ENCODE results near the gene PHLDB2.

PHLDB2 gene

DNA sequence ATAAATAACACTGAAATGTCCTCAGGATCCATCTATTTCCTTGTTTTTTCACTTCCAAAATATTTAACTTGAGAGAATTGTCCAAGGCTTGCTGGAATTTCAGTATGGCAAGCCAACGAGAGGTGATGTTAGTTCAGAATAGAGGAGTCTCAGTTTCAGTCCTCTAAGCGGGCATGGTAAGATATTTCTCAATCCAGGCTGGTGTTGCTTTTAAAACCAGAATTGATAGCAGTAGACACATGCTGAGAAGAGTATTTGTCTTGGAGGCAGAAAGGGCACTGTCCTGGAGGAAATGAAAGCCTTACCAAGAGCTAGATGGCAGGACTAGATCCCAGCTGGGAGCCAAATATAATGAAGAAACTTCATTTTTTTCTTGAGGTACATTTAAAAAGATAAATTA lies 23.1 kb downstream of the PHLDB2 start:
- H3K27me3 ChIP-seq (ENCODE audit: control insufficient read depth, insufficient read depth, low read length), result no peaks in the 10 kb centered on the region
- no peak overlapping the region for H3K9ac ChIP-seq (ENCODE audit: low read length)
- peaks cover 5% of the 10 kb centered on the region; the same call in 1 of the 2 replicates for H3K9me3 ChIP-seq (ENCODE audit: control insufficient read depth, insufficient read depth, low read depth, low read length)
- H3K4me1 ChIP-seq (ENCODE audit: control insufficient read depth, insufficient read depth, low read length), result peaks cover 5% of the 10 kb centered on the region; the same call in 1 of the 2 replicates
- H3K27ac ChIP-seq (ENCODE audit: low read depth, low read length), result no peak overlapping the region
- no peak overlapping the region for H3K4me3 ChIP-seq (ENCODE audit: low read depth, low read length)
- H3K36me3 ChIP-seq (ENCODE audit: control insufficient read depth, insufficient read depth, low read length), result peaks cover 11% of the 10 kb centered on the region

DNA sequence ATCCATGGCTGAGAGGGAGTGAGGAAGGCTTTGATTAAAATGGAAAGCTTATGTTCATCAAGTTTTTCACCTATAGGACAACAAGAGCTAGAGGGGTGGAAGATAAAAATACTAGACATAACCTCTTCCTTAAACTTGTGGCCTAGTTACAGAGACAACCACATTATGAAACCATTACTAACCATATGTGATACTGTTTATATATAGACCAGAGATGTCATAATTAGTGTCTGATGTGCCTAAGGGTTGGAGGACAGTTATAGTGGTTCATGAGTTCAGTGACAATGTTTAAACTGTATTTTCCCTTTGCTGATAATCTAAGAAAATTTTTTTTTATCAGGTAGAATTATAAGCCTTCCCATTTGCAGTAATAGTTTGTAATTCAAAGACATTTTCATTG lies 23.7 kb downstream of the PHLDB2 start:
- Histone ChIP-seq H3K27ac (ENCODE audit: low read depth, low read length) (no peak overlapping the region), H3K27me3 (ENCODE audit: control insufficient read depth, insufficient read depth, low read length) (no peaks in the 10 kb centered on the region), H3K9ac (ENCODE audit: low read length) (no peak overlapping the region), H3K9me3 (ENCODE audit: control insufficient read depth, insufficient read depth, low read depth, low read length) (peaks cover 5% of the 10 kb centered on the region; the same call in 1 of the 2 replicates), H3K36me3 (ENCODE audit: control insufficient read depth, insufficient read depth, low read length) (peaks cover 11% of the 10 kb centered on the region), H3K4me3 (ENCODE audit: low read depth, low read length) (no peak overlapping the region), H3K4me1 (ENCODE audit: control insufficient read depth, insufficient read depth, low read length) (peaks cover 5% of the 10 kb centered on the region; the same call in 1 of the 2 replicates)

DNA sequence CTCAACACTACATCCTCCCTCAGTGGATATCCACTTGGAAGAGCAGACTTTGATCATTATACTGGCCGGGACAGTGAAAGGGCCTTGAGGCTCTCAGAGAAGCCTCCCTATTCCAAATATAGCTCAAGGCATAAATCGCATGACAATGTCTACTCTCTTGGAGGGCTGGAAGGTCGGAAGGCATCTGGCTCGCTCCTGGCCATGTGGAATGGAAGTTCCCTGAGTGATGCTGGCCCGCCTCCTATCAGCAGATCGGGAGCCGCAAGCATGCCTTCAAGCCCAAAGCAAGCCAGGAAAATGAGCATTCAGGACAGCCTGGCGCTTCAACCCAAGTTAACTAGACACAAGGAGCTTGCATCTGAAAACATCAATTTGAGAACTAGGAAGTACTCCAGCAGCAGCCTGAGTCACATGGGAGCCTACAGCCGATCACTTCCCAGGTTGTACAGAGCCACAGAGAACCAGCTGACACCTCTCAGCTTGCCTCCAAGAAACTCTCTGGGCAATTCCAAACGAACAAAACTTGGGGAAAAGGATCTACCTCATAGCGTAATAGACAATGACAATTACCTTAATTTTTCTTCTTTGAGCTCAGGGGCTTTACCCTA lies 25.4 kb downstream of the PHLDB2 start:
- H3K27me3 ChIP-seq (ENCODE audit: control insufficient read depth, insufficient read depth, low read length), result no peaks in the 10 kb centered on the region
- H3K4me3 ChIP-seq (ENCODE audit: low read depth, low read length), result no peak overlapping the region
- no peak overlapping the region for H3K9ac ChIP-seq (ENCODE audit: low read length)
- H3K4me1 ChIP-seq (ENCODE audit: control insufficient read depth, insufficient read depth, low read length), result peaks cover 5% of the 10 kb centered on the region; the same call in 1 of the 2 replicates
- peaks cover 5% of the 10 kb centered on the region; the same call in 1 of the 2 replicates for H3K9me3 ChIP-seq (ENCODE audit: control insufficient read depth, insufficient read depth, low read depth, low read length)
- H3K36me3 ChIP-seq (ENCODE audit: control insufficient read depth, insufficient read depth, low read length), result peaks cover 11% of the 10 kb centered on the region
- no peak overlapping the region for H3K27ac ChIP-seq (ENCODE audit: low read depth, low read length)

DNA sequence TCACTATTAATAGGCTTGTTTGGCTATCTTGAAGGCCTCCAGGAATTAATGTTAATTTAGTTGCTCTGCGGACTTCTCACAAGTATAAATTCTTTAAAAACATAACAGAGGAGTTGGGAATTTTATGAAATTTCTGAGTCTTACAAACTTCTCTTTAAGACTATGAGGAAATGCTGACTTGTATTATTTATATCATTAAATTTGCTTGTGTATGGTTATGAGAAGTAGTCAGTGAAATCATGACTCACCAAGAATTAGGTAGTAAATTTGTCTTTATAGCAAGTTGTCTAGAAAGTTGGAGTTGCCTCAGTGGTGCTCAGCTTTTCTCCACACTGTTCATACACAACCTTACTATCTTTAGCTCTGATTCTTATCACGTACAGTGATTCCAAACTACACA lies 26.5 kb downstream of the PHLDB2 start:
- Histone ChIP-seq H3K4me1 (ENCODE audit: control insufficient read depth, insufficient read depth, low read length) (peaks cover 5% of the 10 kb centered on the region; the same call in 1 of the 2 replicates), H3K4me3 (ENCODE audit: low read depth, low read length) (no peak overlapping the region), H3K9ac (ENCODE audit: low read length) (no peak overlapping the region), H3K27me3 (ENCODE audit: control insufficient read depth, insufficient read depth, low read length) (no peaks in the 10 kb centered on the region), H3K36me3 (ENCODE audit: control insufficient read depth, insufficient read depth, low read length) (peaks cover 11% of the 10 kb centered on the region), H3K27ac (ENCODE audit: low read depth, low read length) (no peak overlapping the region), H3K9me3 (ENCODE audit: control insufficient read depth, insufficient read depth, low read depth, low read length) (peaks cover 5% of the 10 kb centered on the region; the same call in 1 of the 2 replicates)

DNA sequence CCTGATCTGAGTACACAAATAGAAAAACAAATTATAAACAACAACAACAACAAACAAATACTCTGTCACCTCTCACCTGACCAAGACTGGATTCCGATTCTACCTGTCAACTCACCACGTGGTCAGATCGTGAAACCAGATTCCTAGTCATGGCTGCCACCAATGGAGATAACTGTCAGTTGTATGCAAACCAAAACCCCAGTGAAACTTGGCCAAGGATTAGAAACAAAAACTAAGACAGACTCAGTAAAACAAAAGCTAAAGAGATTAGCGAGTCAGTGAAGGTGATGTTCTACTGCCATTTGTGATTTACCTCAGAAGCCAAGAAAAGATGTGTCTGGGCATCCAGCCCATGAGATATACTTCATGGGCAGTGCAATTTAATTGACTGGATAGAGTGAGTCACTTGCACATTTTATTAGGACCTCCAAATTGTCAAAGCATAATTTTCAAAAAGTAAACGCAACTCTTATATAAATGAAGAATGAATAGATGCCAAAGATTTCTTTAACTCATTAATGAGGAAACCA lies 31.1 kb downstream of the PHLDB2 start:
- H3K4me3 ChIP-seq (ENCODE audit: low read depth, low read length), result no peak overlapping the region
- no peaks in the 10 kb centered on the region for H3K27me3 ChIP-seq (ENCODE audit: control insufficient read depth, insufficient read depth, low read length)
- no peaks in the 10 kb centered on the region; the same call in 1 of the 2 replicates for H3K4me1 ChIP-seq (ENCODE audit: control insufficient read depth, insufficient read depth, low read length)
- H3K27ac ChIP-seq (ENCODE audit: low read depth, low read length), result no peak overlapping the region
- peaks cover 3% of the 10 kb centered on the region for H3K36me3 ChIP-seq (ENCODE audit: control insufficient read depth, insufficient read depth, low read length)
- no peaks in the 10 kb centered on the region for H3K9me3 ChIP-seq (ENCODE audit: control insufficient read depth, insufficient read depth, low read depth, low read length)
- no peak overlapping the region for H3K9ac ChIP-seq (ENCODE audit: low read length)

DNA sequence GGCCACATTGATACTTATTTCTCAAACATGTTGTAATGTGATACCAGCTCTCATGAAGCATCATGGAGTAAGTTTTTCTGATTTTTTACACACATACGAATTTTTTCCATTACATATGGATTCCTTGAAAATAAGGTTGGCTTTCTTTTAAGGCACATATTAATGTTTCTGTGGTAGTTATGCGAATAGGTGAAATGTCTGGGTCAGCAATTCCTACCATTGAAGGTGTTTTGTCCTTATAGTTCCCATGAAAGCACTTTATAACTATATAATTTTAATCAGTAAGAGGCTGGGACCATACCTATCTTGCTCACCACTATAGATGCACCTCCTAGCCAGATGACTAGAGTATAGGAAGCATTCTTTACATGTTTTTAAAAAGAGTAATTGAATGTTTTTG lies 33.0 kb downstream of the PHLDB2 start:
- no peak overlapping the region for H3K27ac ChIP-seq (ENCODE audit: low read depth, low read length)
- H3K4me3 ChIP-seq (ENCODE audit: low read depth, low read length), result no peak overlapping the region
- H3K9me3 ChIP-seq (ENCODE audit: control insufficient read depth, insufficient read depth, low read depth, low read length), result no peaks in the 10 kb centered on the region
- no peaks in the 10 kb centered on the region for H3K4me1 ChIP-seq (ENCODE audit: control insufficient read depth, insufficient read depth, low read length)
- no peak overlapping the region for H3K9ac ChIP-seq (ENCODE audit: low read length)
- H3K27me3 ChIP-seq (ENCODE audit: control insufficient read depth, insufficient read depth, low read length), result no peaks in the 10 kb centered on the region
- no peaks in the 10 kb centered on the region; the same call in 1 of the 2 replicates for H3K36me3 ChIP-seq (ENCODE audit: control insufficient read depth, insufficient read depth, low read length)

DNA sequence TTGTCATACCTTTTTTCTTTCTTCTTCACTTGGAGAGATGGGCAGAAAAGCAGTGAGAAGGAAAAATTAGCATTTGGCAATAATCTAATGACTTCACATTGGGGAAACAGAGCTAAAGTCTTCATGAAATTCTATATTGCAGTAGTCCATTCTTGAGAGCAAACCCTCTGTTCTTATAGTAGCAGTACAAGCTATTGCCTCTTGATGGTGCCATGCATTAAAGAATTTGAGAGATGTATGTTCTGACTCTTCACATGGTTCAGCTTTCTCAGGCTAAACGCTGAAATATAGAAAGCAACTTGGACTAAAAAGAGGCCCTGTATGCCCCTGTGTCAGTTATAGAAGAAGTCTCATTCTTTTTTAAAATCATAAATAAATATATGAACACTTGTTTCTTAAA lies 36.0 kb downstream of the PHLDB2 start:
- Histone ChIP-seq H3K9ac (ENCODE audit: low read length) (no peak overlapping the region), H3K27ac (ENCODE audit: low read depth, low read length) (no peak overlapping the region), H3K4me3 (ENCODE audit: low read depth, low read length) (no peak overlapping the region), H3K4me1 (ENCODE audit: control insufficient read depth, insufficient read depth, low read length) (no peaks in the 10 kb centered on the region), H3K9me3 (ENCODE audit: control insufficient read depth, insufficient read depth, low read depth, low read length) (no peaks in the 10 kb centered on the region), H3K27me3 (ENCODE audit: control insufficient read depth, insufficient read depth, low read length) (no peaks in the 10 kb centered on the region), H3K36me3 (ENCODE audit: control insufficient read depth, insufficient read depth, low read length) (no peaks in the 10 kb centered on the region; the same call in 1 of the 2 replicates)

DNA sequence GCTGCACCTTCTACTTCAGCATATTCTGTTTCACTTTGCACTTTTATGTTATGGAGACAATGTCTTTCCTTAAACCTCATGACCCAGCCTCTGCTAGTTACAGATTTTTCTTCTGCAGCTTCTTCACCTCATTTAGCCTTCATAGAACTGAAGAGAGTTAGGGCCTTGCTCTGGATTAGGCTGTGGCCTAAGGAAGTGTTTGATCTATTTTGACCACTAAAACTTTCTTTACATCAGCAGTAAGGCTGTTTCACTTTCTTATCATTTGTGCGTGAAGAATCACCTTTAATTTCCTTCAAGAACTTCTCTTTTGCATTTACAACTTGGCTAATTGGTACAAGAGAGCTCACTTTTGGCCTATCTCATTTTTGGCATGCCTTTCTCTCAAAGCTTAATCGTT lies 40.9 kb downstream of the PHLDB2 start:
- no peaks in the 10 kb centered on the region for H3K4me1 ChIP-seq (ENCODE audit: control insufficient read depth, insufficient read depth, low read length)
- H3K27ac ChIP-seq (ENCODE audit: low read depth, low read length), result no peak overlapping the region
- H3K9me3 ChIP-seq (ENCODE audit: control insufficient read depth, insufficient read depth, low read depth, low read length), result no peaks in the 10 kb centered on the region
- H3K4me3 ChIP-seq (ENCODE audit: low read depth, low read length), result no peak overlapping the region
- H3K9ac ChIP-seq (ENCODE audit: low read length), result no peak overlapping the region
- H3K27me3 ChIP-seq (ENCODE audit: control insufficient read depth, insufficient read depth, low read length), result no peaks in the 10 kb centered on the region
- H3K36me3 ChIP-seq (ENCODE audit: control insufficient read depth, insufficient read depth, low read length), result no peaks in the 10 kb centered on the region; the same call in 1 of the 2 replicates

DNA sequence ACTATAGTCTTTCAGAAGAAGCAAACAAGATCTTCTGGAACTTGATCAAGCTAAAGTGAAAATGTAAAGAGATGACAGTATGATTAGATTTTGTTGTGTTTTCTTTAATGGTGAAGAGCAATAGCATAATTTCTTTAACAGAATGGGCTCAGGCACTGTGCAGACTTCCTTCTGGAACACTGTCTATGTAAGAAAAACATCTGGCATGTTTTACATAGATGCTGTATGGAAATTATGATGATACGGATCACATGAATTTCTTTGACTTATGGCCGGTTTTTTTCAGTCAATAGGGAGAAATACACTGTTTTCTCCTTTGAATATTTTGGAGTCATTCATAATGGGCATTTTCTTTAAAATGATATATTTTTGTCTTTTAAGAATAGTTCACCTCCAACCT lies 42.6 kb downstream of the PHLDB2 start:
- Histone ChIP-seq H3K27me3 (ENCODE audit: control insufficient read depth, insufficient read depth, low read length) (no peaks in the 10 kb centered on the region), H3K4me1 (ENCODE audit: control insufficient read depth, insufficient read depth, low read length) (no peaks in the 10 kb centered on the region), H3K9me3 (ENCODE audit: control insufficient read depth, insufficient read depth, low read depth, low read length) (no peaks in the 10 kb centered on the region), H3K36me3 (ENCODE audit: control insufficient read depth, insufficient read depth, low read length) (no peaks in the 10 kb centered on the region; the same call in 1 of the 2 replicates), H3K27ac (ENCODE audit: low read depth, low read length) (no peak overlapping the region), H3K4me3 (ENCODE audit: low read depth, low read length) (no peak overlapping the region), H3K9ac (ENCODE audit: low read length) (no peak overlapping the region)

DNA sequence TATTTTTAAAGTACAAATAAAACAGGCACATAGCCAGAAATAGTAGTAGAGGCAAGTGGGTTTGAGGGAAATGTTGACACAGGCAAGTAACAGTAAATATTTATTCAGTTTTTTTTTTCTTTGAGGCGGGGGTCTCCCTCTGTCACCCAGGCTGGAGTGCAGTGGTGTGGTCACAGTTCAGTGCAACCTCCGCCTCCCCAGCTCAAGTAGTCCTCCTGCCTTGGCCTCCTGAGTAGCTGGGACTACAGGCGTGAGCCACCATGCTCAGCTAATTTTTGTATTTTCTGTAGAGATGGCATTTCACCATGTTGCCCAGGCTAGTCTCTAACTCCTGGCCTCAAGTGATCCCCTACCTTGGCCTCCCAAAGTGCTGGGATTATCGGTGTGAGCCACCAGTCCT lies 43.5 kb downstream of the PHLDB2 start:
- H3K9ac ChIP-seq (ENCODE audit: low read length), result no peak overlapping the region
- no peaks in the 10 kb centered on the region for H3K27me3 ChIP-seq (ENCODE audit: control insufficient read depth, insufficient read depth, low read length)
- H3K27ac ChIP-seq (ENCODE audit: low read depth, low read length), result no peak overlapping the region
- no peaks in the 10 kb centered on the region for H3K4me1 ChIP-seq (ENCODE audit: control insufficient read depth, insufficient read depth, low read length)
- no peaks in the 10 kb centered on the region; the same call in 1 of the 2 replicates for H3K36me3 ChIP-seq (ENCODE audit: control insufficient read depth, insufficient read depth, low read length)
- no peaks in the 10 kb centered on the region for H3K9me3 ChIP-seq (ENCODE audit: control insufficient read depth, insufficient read depth, low read depth, low read length)
- no peak overlapping the region for H3K4me3 ChIP-seq (ENCODE audit: low read depth, low read length)

DNA sequence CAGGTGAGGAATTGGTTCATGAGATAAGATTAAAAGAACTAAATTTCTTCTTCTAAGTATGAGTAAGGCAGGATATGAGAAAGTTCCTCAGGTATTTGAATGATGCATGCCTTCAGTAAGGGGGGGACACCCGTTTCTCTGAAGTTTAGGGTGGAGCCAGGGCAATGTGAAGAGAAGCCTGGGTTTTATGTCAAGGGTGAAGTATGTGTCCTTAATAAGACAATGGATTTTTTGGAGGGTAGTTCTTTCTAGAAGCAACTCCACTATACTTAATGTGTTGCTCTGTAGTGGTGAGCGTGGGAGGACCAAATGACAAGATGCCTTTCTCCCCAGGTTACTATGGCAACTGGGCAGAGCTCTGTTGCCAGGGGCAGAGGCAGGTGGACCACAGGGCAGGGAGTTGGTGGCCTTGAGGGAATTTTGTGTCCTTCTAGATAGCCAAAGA lies 44.0 kb downstream of the PHLDB2 start:
- no peaks in the 10 kb centered on the region; the same call in 1 of the 2 replicates for H3K36me3 ChIP-seq (ENCODE audit: control insufficient read depth, insufficient read depth, low read length)
- no peak overlapping the region for H3K4me3 ChIP-seq (ENCODE audit: low read depth, low read length)
- no peak overlapping the region for H3K9ac ChIP-seq (ENCODE audit: low read length)
- no peaks in the 10 kb centered on the region for H3K4me1 ChIP-seq (ENCODE audit: control insufficient read depth, insufficient read depth, low read length)
- H3K9me3 ChIP-seq (ENCODE audit: control insufficient read depth, insufficient read depth, low read depth, low read length), result no peaks in the 10 kb centered on the region
- no peak overlapping the region for H3K27ac ChIP-seq (ENCODE audit: low read depth, low read length)
- H3K27me3 ChIP-seq (ENCODE audit: control insufficient read depth, insufficient read depth, low read length), result no peaks in the 10 kb centered on the region

Measured in HUES6 (cell line).